Measurements from ENCODE around the gene GPR26.

GPR26 gene

GRCh38 chr10:123674741-123675140 lies 8.6 kb downstream of the GPR26 start:
- TF ChIP-seq BHLHE40 (IDR thresholded peaks at IDR 0.05; ENCODE audit: borderline replicate concordance): no peak
- CTCF ChIA-PET: no interaction called here
- POLR2A ChIA-PET: no interaction called here
- no peak for DNase-seq (ENCODE audit: extremely low spot score)

GRCh38 chr10:123675811-123676210 lies 9.7 kb downstream of the GPR26 start:
- POLR2A ChIA-PET: no interaction called here
- DNase-seq (ENCODE audit: extremely low spot score): no peak
- TF ChIP-seq FOXM1 (IDR thresholded peaks at IDR 0.05; ENCODE audit: borderline replicate concordance) (no peak), ZNF384 (IDR thresholded peaks at IDR 0.05) (no peak), PKNOX1 (IDR thresholded peaks at IDR 0.05) (no peak), SP1 (IDR thresholded peaks at IDR 0.05) (no peak), SUZ12 (IDR thresholded peaks at IDR 0.05) (no peak)
- CTCF ChIA-PET: interaction anchor here (0.7 kb wide), 1 partner anchor 258 kb away, joined by 5 read pairs; no protein-coding TSS in a partner anchor

DNA sequence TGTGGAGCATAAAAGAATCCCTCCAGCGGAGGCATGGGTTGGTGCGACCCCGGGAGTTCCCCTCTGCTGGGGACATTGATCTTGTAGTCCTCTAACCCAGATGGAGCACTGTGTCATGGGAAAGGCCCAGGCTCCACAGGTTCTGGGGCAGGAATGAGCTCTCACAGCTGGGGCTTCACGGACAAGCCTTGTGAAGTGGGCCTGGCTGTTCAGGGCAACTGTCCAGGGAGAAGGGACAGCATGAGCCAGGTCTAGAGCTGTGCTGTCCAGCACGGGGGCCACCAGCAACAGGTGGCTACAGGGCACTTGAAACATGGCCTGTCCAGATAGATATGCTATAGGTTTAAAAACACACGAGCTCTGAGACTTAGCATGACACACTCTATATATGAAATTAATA lies 11.4 kb downstream of the GPR26 start:
- TF ChIP-seq ARNT (IDR thresholded peaks at IDR 0.05) (no peak), SP1 (IDR thresholded peaks at IDR 0.05) (no peak), PKNOX1 (IDR thresholded peaks at IDR 0.05) (no peak), L3MBTL2 (conservative IDR thresholded peaks at IDR 0.05) (no peak), ZNF384 (IDR thresholded peaks at IDR 0.05) (no peak), SUZ12 (IDR thresholded peaks at IDR 0.05) (no peak), FOXA1 (IDR thresholded peaks at IDR 0.05) (no peak), NFRKB (IDR thresholded peaks at IDR 0.05) (no peak), TARDBP (IDR thresholded peaks at IDR 0.05) (no peak), FOXK2 (IDR thresholded peaks at IDR 0.05) (no peak), ELF4 (IDR thresholded peaks at IDR 0.05) (no peak)
- ChIA-PET POLR2A (no interaction called here), CTCF (no interaction called here)
- DNase-seq (ENCODE audit: extremely low spot score): no peak

DNA sequence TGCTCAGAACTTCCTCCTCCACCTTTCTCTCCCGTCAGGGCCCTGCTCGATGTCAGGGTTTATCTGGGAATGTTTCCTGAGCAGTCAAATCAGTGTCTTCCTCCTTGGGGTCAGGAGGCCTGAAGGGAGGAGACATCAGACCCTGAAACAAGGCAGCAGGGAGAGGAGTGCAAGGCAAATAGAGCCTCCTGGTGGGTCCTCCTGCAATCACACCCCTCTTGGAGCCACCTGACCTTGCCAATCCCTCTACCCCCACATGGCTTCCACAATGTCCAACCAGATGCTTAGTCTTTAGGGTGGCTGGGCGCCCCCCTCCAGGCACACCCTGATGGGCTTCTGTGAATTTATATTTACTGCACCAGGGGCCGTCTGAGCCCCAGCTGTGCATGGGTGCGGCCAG lies 12.2 kb downstream of the GPR26 start:
- no peak for TF ChIP-seq ARNT (IDR thresholded peaks at IDR 0.05)
- TF ChIP-seq FOXA1 (IDR thresholded peaks at IDR 0.05): no peak
- no peak for TF ChIP-seq CTBP1 (IDR thresholded peaks at IDR 0.05; ENCODE audit: borderline replicate concordance)
- TF ChIP-seq SP1 (IDR thresholded peaks at IDR 0.05): no peak
- no peak for TF ChIP-seq FOXK2 (IDR thresholded peaks at IDR 0.05)
- TF ChIP-seq LEF1 (IDR thresholded peaks at IDR 0.05; ENCODE audit: borderline replicate concordance): no peak
- TF ChIP-seq ELF4 (IDR thresholded peaks at IDR 0.05): no peak
- no peak for TF ChIP-seq ZNF384 (IDR thresholded peaks at IDR 0.05)
- TF ChIP-seq PKNOX1 (IDR thresholded peaks at IDR 0.05): no peak
- no peak for TF ChIP-seq SUZ12 (IDR thresholded peaks at IDR 0.05)
- CTCF ChIA-PET: no interaction called here

GRCh38 chr10:123681285-123681684 lies 15.1 kb downstream of the GPR26 start:
- no peak for DNase-seq (ENCODE audit: extremely low spot score)
- TF ChIP-seq LEF1 (IDR thresholded peaks at IDR 0.05; ENCODE audit: borderline replicate concordance) (no peak), ELF4 (IDR thresholded peaks at IDR 0.05) (no peak), TARDBP (IDR thresholded peaks at IDR 0.05) (no peak), SP1 (IDR thresholded peaks at IDR 0.05) (no peak), FOXA1 (IDR thresholded peaks at IDR 0.05) (no peak)
- CTCF ChIA-PET: no interaction called here
- POLR2A ChIA-PET: no interaction called here

More for the DNA sequence above, 12.2 kb downstream of the GPR26 start:
- POLR2A ChIA-PET: no interaction called here
- peak; percentile 39 for DNase-seq (ENCODE audit: extremely low spot score)

DNA sequence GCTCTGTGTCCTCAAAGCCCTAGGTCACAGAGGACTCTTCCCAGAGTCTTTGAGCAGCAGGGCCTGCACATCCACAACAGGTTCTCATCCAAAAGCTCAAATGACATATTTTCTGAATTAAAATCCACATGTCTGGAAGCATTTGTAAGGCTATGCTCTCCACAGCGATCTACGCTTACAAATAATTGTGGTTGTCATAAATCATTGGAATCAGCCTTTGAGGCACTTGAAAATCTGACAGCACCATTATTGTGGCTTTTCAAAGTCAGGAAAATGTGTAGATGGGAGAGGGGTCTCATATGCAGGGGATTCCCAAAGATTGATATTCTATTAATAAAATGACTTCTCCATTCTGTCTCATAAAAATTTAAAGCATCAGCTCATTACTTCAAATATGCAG lies 16.3 kb downstream of the GPR26 start:
- ChIA-PET POLR2A (no interaction called here), CTCF (no interaction called here)
- TF ChIP-seq FOXM1 (IDR thresholded peaks at IDR 0.05; ENCODE audit: borderline replicate concordance) (no peak), ARNT (IDR thresholded peaks at IDR 0.05) (no peak), NFRKB (IDR thresholded peaks at IDR 0.05) (no peak), L3MBTL2 (conservative IDR thresholded peaks at IDR 0.05) (no peak), BHLHE40 (IDR thresholded peaks at IDR 0.05; ENCODE audit: borderline replicate concordance) (no peak)
- DNase-seq (ENCODE audit: extremely low spot score): no peak

DNA sequence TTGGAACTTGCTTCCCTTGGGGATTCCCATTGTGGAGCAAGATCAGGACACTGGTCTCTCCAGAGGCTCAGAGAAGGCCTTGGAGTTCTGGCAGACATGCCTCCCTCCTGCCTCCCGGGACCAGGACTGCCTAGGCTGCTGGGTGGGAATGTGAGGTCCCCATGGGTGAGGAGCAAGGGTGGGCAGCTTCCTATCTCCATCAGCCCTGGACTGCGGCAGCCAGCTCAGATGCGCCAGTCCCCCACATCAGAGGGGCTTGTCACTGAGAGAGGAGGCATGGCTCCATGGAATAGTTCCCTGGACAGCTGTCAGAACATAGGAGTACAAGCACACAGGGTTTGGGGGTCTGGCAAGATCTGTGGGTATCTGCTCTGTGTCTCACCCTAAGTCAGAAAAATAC lies 17.3 kb downstream of the GPR26 start:
- POLR2A ChIA-PET: no interaction called here
- TF ChIP-seq SP1 (IDR thresholded peaks at IDR 0.05) (no peak), L3MBTL2 (conservative IDR thresholded peaks at IDR 0.05) (no peak), NFRKB (IDR thresholded peaks at IDR 0.05) (no peak), ZNF384 (IDR thresholded peaks at IDR 0.05) (no peak), HDGF (IDR thresholded peaks at IDR 0.05; ENCODE audit: borderline replicate concordance) (no peak), PKNOX1 (IDR thresholded peaks at IDR 0.05) (no peak), FOXK2 (IDR thresholded peaks at IDR 0.05) (no peak), CTBP1 (IDR thresholded peaks at IDR 0.05; ENCODE audit: borderline replicate concordance) (no peak), TARDBP (IDR thresholded peaks at IDR 0.05) (no peak), FOXA1 (IDR thresholded peaks at IDR 0.05) (no peak), LEF1 (IDR thresholded peaks at IDR 0.05; ENCODE audit: borderline replicate concordance) (no peak), ARNT (IDR thresholded peaks at IDR 0.05) (no peak)
- CTCF ChIA-PET: no interaction called here
- no peak for DNase-seq (ENCODE audit: extremely low spot score)
